Motor neuron (in vitro differentiated cells): Measurements from ENCODE around the gene POU3F2. TPM values are rescaled to one million over a fixed set of nuclear protein-coding genes. Genes with fewer than 3 reads are reported as not detected.

Source experiments
- ATAC-seq, 8 experiments: fragments of 200-7000 bp; cut with Tn5 transposase; replicated peaks in 6 of 8; 2 replicates each; pipeline ENCODE4 v1.8.0; 2021; ENCODE audit warnings: mild to moderate bottlenecking in 8 of 8, moderate library complexity in 8 of 8
- H3K27ac ChIP-seq, 2 donors: fragments of 250-450 bp; sonication (Bioruptor Pico); 2 replicates each; pipeline ENCODE4 v1.9.0; 2021; ENCODE audit warnings: antibody characterized with exemption in 2 of 2, mild to moderate bottlenecking in 2 of 2, moderate library complexity in 1 of 2
- H3K4me1 ChIP-seq, 2 donors: fragments of 250-450 bp; sonication (Bioruptor Pico); replicated peaks in 1 of 2; 2 replicates each; pipeline ENCODE4 v1.6.1; 2021; ENCODE audit warnings: antibody characterized with exemption in 2 of 2, mild to moderate bottlenecking in 2 of 2, moderate library complexity in 1 of 2
- H3K4me3 ChIP-seq, 5 donors: fragments of 250-450 bp; sonication (Bioruptor Pico); 2 replicates each; pipeline ENCODE4 v1.9.0; 2021; ENCODE audit warnings: antibody characterized with exemption in 5 of 5, mild to moderate bottlenecking in 5 of 5, moderate library complexity in 4 of 5
- WGBS, 10 experiments: fragments of 450-650 bp; shearing (Covaris generic); methylation state at CpG; one replicate each; pipeline ENCODE4 v1.0.0; 2022; 5-methylcytosine and 5-hydroxymethylcytosine counted together
- in situ Hi-C, 9 experiments: fragments of 400-800 bp; cut with MboI; loops; one replicate each; pipeline ENCODE4 v1.15.0; 2021; ENCODE audit warnings: low sequenced_read_pairs in 9 of 9, low pct_unique_long_range_greater_than_20kb in 2 of 9; ENCODE audit not compliant: unreplicated experiment in 9 of 9
- total RNA-seq, 8 experiments: library from RNA; unstranded; fragments of 300-600 nt; gene quantifications; 2 replicates each; pipeline versions ENCODE4 v1.2.3 to v1.2.4, GENCODE V29; 2022

The POU3F2 gene
- total RNA-seq, 8 experiments from 2014 or later = 0.10 to 93.4 (median 19.0) TPM

DNA sequence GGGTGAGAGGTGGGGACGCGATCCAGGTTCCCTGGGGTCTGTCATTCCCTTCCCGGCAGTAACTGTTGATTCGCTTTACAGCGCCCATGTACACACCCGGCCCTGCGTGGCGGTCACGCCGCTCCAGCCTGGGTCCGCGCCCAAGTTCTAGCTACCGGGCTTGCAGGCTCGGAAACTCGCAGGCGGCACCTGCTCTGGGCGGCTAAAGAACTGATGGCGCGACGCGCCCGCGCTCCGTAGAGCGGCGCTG, 1.4 kb upstream of the POU3F2 start:
- Histone ChIP-seq H3K4me3 (peak overlapping the region; percentile 49 to 95 (median 57)), H3K4me1 (peaks cover 28 to 32% of the 10 kb centered on the region in 2 donors), H3K27ac (peak overlapping the region; percentile 64 to 83)
- 0 to 2% (median 0%) methylated on average over 1 to 10 of the region's 26 CpGs; no CpG with 5 or more reads in 6 of the 10 experiments for WGBS, 10 experiments
- in situ Hi-C loops = loop anchor here in 5 of 9 experiments (25.0 kb wide), 4 partner anchors 771 to 1646 kb away; no protein-coding TSS in a partner anchor
- ATAC-seq = peak; percentile 8 to 36 (median 13)

DNA sequence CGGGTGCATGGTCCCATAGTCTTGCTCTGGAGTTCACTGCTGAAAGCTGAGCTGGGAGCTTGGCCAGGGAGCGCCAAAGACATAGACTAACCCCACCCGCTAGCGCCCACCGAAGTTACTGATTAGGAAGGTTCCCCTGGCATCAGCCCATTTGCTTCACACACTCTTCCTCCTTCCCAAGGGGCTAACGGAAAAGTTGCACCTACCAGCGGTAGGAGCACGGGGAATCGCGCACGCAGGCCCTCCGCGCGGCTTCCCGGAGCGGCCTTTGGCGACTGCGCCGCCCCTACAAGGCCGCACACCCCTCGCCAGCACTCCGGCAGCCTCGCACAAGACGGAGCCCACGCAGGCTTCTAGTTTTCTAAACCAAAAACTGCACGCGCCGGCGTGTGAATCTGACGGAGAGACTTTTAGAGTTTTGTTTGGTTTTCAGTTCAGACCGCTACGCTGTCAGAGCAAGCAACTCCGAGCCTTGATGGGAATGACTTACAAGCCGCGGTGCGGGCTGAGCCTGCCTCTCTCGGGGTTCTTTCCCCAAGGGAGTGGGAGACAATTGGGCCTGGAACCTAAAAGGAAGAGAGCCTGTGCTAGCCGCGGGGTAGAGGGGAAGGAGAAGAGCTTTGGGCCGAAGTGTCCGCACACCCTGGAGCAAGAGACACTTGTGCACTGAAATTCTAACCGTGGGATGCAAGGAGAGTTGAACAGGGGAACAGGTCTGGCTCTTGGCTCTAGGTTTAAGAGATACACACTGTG, 891 bp upstream of the POU3F2 start:
- H3K4me1 ChIP-seq = peaks cover 23 to 27% of the 10 kb centered on the region in 2 donors
- peak overlapping the region; percentile 64 to 83 for H3K27ac ChIP-seq
- H3K4me3 ChIP-seq = peak overlapping the region; percentile 49 to 95 (median 57)
- in situ Hi-C loops = loop anchor here in 5 of 9 experiments (25.0 kb wide), 4 partner anchors 771 to 1646 kb away; no protein-coding TSS in a partner anchor
- ATAC-seq = peak in 5 of 8 experiments; percentile 5 to 10 (median 7)
- 0 to 5% (median 1%) methylated on average over 3 to 18 of the region's 42 CpGs; no CpG with 5 or more reads in 1 of the 10 experiments for WGBS, 10 experiments

DNA sequence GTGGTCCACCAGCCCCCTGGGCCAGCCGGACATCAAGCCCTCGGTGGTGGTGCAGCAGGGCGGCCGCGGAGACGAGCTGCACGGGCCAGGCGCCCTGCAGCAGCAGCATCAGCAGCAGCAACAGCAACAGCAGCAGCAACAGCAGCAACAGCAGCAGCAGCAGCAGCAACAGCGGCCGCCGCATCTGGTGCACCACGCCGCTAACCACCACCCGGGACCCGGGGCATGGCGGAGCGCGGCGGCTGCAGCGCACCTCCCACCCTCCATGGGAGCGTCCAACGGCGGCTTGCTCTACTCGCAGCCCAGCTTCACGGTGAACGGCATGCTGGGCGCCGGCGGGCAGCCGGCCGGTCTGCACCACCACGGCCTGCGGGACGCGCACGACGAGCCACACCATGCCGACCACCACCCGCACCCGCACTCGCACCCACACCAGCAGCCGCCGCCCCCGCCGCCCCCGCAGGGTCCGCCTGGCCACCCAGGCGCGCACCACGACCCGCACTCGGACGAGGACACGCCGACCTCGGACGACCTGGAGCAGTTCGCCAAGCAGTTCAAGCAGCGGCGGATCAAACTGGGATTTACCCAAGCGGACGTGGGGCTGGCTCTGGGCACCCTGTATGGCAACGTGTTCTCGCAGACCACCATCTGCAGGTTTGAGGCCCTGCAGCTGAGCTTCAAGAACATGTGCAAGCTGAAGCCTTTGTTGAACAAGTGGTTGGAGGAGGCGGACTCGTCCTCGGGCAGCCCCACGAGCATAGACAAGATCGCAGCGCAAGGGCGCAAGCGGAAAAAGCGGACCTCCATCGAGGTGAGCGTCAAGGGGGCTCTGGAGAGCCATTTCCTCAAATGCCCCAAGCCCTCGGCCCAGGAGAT, 1.0 kb downstream of the POU3F2 start:
- peak overlapping the region; percentile 84 to 87 for H3K27ac ChIP-seq
- peak overlapping the region; percentile 49 to 95 (median 57) for H3K4me3 ChIP-seq
- ATAC-seq = peak in 1 of 8 experiments; percentile 4
- in situ Hi-C loops = loop anchor here in 5 of 9 experiments (25.0 kb wide), 4 partner anchors 773 to 1648 kb away; no protein-coding TSS in a partner anchor
- H3K4me1 ChIP-seq = peaks cover 11 to 16% of the 10 kb centered on the region in 2 donors
- 0 to 19% (median 0%) methylated on average over 1 to 17 of the region's 76 CpGs; no CpG with 5 or more reads in 2 of the 10 experiments for WGBS, 10 experiments

DNA sequence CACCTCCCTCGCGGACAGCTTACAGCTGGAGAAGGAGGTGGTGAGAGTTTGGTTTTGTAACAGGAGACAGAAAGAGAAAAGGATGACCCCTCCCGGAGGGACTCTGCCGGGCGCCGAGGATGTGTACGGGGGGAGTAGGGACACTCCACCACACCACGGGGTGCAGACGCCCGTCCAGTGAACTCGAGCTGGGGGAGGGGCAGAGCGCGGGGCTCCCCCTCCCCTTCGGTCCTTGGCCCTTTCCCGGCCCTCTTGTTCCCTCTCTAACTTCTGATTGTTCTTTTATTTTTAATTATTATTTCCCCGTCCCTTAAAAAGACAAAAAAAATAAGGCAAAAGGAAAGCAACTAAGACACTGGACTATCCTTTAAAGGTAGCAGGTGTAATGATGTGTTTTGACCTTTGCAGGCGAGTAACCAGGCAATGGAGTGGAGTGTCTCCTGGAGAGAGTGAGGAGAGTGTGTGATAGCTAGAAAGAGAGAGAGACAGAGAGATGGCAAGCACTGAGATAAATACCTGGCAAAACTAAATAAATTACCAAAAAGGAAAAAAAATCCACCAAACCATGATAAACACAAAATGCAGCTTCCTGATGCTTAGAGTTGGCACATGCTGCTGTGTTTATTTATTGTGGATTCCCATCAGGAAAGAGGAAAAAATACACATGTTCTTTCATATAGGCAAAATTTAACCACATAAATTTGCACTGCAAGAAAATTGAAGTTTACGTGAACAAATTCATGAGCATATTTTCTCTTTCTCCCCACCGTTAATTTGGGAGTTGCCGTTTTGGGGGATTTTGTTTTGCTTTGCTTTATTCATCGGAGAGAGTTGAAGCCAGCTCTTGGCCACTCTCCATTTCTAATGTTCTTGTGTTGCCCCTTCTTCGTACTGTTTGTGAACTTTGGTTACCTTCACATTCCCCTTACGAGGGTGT, 1.9 kb downstream of the POU3F2 start:
- ATAC-seq = peak in 2 of 8 experiments; percentile 7
- Histone ChIP-seq H3K4me3 (peak overlapping the region; percentile 49 to 95 (median 57)), H3K4me1 (peaks cover 2 to 7% of the 10 kb centered on the region in 2 donors), H3K27ac (peak overlapping the region; percentile 84 to 87)
- 0 to 43% (median 1%) methylated on average over 1 to 18 of the region's 23 CpGs for WGBS, 10 experiments
- in situ Hi-C loops = loop anchor here in 5 of 9 experiments (25.0 kb wide), 4 partner anchors 774 to 1649 kb away; no protein-coding TSS in a partner anchor

DNA sequence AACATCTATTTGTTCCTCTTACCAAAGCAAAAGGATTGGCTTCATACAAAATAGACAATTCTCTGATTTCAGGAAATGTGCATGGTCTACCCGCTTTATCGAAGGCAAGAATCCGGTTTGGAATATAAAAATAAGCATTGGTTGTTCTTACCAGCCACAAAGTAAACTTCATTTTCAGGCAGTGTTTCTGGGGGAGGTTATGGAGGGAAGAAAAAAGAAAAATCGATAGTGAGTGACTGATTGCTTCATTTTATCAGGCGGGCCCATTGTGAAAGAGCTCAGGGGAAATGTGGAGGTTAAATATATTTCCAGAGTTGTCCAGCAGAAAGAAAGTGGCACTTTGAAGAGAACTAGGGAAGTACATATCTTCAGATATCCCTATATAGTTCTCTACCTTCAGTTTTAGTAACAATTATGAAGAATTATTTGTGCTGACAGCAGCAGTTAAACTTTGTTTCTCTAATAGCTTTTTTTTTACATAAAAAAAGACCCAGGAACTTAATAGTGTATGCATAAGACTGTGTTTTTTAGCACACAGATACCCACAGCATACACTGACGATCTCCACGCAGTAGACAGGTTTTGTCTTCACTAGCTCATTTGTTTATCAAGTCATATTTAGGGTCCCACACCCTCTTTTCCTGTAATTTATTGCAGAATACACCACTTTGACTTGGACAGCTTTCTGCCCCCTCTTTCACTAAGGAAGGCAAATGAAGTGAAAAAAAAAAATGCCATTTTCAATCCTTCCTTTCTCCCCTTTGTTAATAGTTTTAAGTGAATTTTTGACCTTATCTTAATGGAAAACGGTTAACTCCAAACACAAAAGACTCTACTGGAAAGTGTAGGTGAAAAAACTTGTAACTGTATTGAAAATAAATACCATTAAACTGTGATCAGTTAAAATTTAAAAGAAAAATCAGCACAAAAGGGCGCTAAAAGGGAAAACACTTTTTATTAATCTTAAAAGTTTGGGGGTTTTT, 2.9 kb downstream of the POU3F2 start:
- no peak for ATAC-seq
- WGBS, 10 experiments = 0 to 67% (median 1%) methylated on average over 6 to 9 of the region's 9 CpGs
- Histone ChIP-seq H3K4me1 (no peaks in the 10 kb centered on the region), H3K27ac (peak overlapping the region in 1 of 2 donors; percentile 2), H3K4me3 (peak overlapping the region; percentile 49 to 95 (median 57))
- in situ Hi-C loops = loop anchor here in 5 of 9 experiments (25.0 kb wide), 4 partner anchors 775 to 1650 kb away; no protein-coding TSS in a partner anchor

DNA sequence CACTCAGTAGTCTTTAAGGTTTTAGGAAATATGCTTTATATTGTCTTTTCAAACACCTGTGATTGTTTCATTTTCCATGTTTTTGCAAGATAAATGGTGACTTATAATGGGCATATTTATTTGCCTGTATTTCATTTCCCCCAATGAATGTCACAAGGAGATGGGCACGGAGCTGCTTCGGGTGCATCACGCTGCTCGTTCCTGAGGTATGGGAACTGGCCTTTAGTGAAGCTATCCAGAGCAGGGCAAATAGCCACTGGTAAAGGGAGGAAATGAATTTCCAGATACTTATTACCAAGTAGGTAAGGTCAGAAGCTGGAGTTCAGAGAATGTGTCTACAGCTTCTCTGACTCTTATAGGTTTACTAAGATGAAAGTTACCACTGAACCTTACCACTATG, 3.7 kb downstream of the POU3F2 start:
- Histone ChIP-seq H3K27ac (no peak overlapping the region), H3K4me1 (no peaks in the 10 kb centered on the region), H3K4me3 (peak overlapping the region; percentile 49 to 95 (median 57))
- 0 to 85% (median 1%) methylated on average over 1 to 4 of the region's 4 CpGs; no CpG with 5 or more reads in 4 of the 10 experiments for WGBS, 10 experiments
- in situ Hi-C loops = loop anchor here in 5 of 9 experiments (25.0 kb wide), 4 partner anchors 776 to 1651 kb away; no protein-coding TSS in a partner anchor
- no peak for ATAC-seq

DNA sequence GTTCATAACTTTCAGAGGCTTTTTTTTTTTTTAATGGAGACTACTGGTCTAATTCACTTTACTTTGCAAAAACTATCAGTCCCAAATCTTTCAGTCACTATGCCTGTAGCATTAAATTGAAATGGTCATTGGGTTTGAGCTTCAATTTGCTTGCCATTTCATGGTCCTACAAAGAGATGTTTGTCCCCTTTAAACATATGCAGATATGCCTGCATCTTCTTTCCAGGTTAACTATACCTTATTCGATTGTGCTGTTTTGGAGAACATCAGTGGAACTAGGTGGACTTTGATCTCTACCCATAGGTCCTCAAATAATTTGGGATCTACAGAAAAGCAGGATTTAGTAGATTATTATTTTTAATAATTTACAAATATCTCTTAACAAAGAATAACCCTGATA, 4.6 kb downstream of the POU3F2 start:
- WGBS, 10 experiments = 0 to 43% (median 14%) methylated on average over 1 of the region's 1 CpG; no CpG with 5 or more reads in 3 of the 10 experiments
- no peak for ATAC-seq
- H3K4me3 ChIP-seq = peak overlapping the region; percentile 49 to 95 (median 57)
- in situ Hi-C loops = loop anchor here in 5 of 9 experiments (25.0 kb wide), 4 partner anchors 777 to 1652 kb away; no protein-coding TSS in a partner anchor
- H3K27ac ChIP-seq = no peak overlapping the region
- no peaks in the 10 kb centered on the region for H3K4me1 ChIP-seq

DNA sequence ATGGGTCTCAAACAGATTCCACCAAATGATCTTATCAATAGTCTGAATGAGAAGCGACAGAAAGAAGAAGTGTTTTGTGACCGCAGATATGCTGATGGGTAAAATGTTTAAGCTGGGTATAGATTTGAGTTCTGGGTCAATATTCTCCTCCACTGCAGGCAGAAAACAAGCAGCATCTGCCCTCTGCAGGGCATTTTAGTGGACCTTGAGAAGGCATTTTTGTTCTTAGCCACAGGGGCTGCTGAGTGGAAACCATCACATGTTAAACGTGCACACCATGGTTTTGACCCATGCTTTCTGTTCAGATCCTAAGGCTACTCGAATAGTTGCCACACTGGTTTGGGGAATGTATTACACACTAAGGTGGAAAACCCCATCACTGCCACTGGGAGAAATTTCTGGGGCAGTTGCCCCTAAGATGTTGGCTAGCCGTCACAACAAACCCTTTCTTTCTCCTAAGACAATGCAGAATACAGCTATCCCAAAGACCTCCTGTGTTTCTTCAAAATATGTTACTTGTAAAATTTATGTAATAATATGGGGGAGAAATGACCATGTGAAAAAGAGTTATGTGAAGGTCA, 5.5 kb downstream of the POU3F2 start:
- Histone ChIP-seq H3K27ac (no peak overlapping the region), H3K4me3 (peak overlapping the region; percentile 49 to 95 (median 57)), H3K4me1 (no peaks in the 10 kb centered on the region)
- in situ Hi-C loops = loop anchor here in 5 of 9 experiments (25.0 kb wide), 4 partner anchors 778 to 1653 kb away; no protein-coding TSS in a partner anchor
- ATAC-seq = peak in 6 of 8 experiments; percentile 16 to 41 (median 30)
- WGBS, 10 experiments = 7 to 80% (median 34%) methylated on average over 1 to 4 of the region's 5 CpGs; no CpG with 5 or more reads in 2 of the 10 experiments

DNA sequence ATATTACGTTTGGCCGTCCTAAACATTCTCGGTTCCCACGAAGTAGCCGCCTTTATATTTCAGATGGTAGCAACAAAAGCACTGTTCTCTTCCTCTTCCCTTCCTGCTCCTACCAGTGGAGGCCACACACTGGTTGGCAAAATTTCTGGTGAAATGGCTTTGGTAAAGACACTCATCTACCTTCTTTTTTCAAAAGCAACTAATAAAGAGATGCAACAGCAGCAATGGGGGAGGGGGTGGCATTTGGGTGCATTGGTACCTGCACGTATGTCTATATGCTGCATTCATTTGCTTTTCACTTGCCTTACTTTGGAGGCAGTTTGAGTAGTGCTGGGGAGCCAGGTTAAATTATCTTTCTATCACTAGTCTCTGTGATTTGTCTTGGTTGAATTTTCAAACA, 6.0 kb downstream of the POU3F2 start:
- WGBS, 10 experiments = 17 to 100% (median 31%) methylated on average over 1 to 6 of the region's 6 CpGs; no CpG with 5 or more reads in 2 of the 10 experiments
- peak overlapping the region; percentile 49 to 95 (median 57) for H3K4me3 ChIP-seq
- in situ Hi-C loops = loop anchor here in 5 of 9 experiments (25.0 kb wide), 4 partner anchors 778 to 1653 kb away; no protein-coding TSS in a partner anchor
- ATAC-seq = no peak
- H3K4me1 ChIP-seq = no peaks in the 10 kb centered on the region
- no peak overlapping the region for H3K27ac ChIP-seq

DNA sequence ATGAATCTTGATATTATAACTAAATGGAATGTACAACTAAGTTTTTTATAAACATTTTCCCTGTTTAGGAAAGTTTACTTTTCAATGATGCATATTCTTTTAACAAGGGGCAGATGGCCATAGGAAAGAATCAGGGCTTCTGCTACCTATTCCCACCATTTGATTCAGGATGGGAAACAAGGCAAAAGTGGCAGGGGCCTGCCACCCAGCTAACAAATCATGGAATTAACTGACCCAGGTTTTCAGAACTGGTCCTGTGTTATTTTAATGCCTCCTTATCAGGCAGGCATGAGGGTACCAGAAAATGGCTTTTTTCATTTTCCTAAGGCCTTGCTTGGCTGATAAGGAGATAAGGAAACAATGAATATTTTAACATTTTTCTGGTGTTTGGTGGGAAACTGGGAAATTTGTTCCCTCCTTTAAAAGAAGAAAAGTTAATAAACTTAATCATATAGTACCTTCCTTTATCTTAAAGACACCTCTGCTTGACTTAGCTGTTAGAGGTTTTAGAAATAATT, 6.7 kb downstream of the POU3F2 start:
- no peak overlapping the region for H3K27ac ChIP-seq
- no peak for ATAC-seq
- in situ Hi-C loops = loop anchor here in 5 of 9 experiments (25.0 kb wide), 4 partner anchors 779 to 1654 kb away; no protein-coding TSS in a partner anchor
- peak overlapping the region; percentile 49 to 95 (median 57) for H3K4me3 ChIP-seq
- peaks cover 0 to 2% of the 10 kb centered on the region in 2 donors for H3K4me1 ChIP-seq
